AG20443 (cell line): Measurements from ENCODE around the gene EHD4.
A peak's percentile ranks its signal among the peaks of the same experiment; 100 is the strongest.

ENCODE experiments used
- DNase-seq: peaks from one replicate; pipeline ENCODE4 v3.0.0; 2012; ENCODE audit warnings: low spot score, mixed read lengths

Gene EHD4

DNA sequence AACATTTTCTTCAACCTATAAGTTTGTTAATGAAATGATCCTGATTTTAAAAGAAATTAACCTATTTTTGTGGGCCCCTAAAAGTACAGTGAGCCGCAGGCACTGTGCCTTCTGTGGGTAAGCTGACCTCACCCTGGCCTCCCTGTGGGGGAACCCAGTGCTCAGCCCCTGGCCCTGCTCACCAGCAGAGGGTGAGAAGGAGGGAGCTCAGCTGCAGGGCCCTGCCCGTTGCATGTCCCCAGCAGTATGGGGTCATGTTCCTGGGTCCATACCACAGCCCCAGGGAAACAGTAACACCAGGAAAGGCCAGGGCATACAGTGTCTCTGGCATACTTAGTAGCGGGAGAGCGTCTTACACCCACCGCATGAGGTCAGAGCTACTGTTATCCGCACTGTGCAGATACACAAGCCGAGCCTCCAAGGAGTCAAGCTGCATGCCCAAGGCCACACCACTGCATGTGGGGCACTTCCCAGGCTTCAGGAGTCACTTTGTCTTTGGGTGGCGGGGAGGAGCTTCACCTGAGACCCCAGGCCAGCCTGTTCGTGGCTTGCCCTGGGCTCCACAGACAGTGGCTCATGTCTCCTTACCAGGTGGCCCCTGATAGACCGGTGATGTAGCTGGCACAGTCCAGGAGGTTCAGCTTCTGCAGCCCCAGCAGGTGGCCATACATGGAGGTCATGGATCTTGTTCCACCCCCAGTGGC is 22.6 kb upstream of the EHD4 start:
- DNase-seq: no peak

- no peak for DNase-seq
Measured at GRCh38 chr15:41994171-41994650, 21.9 kb upstream of the EHD4 start.

DNA sequence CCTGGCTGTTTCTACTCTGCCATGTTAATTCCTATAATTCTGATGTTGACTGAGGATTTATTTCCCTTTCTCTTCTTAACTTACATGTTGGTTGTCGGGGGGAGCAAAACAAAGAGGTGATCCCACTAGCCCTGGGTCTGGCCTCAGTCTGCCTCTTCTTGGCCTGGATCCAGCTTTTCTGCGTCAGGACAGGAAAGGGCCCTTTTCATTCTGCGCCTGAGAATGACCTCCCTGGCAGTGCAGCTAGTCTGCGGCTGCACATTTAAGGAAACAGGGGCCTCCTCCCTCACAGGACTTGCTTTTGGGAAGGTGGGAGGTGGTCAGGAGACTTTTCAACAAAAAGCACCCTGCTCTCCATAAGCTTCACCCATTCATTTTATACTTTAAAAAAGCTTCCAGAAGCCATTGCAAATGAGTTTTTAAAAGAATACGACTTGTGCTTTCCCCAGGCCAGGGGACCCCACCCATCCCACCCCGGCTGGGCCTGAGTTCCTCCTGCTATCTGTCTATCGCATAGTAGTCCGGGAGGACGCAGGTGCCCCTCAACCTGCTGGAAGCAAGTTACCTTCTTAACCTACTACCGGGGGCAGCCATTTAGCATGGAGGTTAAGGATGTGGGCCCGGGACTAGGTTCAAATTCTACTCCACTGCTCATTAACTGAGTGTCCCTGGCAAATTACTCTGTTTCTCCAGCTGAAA is 21.3 kb upstream of the EHD4 start:
- no peak for DNase-seq

GRCh38 chr15:41992803-41993190 is 20.4 kb upstream of the EHD4 start:
- DNase-seq: no peak

DNA sequence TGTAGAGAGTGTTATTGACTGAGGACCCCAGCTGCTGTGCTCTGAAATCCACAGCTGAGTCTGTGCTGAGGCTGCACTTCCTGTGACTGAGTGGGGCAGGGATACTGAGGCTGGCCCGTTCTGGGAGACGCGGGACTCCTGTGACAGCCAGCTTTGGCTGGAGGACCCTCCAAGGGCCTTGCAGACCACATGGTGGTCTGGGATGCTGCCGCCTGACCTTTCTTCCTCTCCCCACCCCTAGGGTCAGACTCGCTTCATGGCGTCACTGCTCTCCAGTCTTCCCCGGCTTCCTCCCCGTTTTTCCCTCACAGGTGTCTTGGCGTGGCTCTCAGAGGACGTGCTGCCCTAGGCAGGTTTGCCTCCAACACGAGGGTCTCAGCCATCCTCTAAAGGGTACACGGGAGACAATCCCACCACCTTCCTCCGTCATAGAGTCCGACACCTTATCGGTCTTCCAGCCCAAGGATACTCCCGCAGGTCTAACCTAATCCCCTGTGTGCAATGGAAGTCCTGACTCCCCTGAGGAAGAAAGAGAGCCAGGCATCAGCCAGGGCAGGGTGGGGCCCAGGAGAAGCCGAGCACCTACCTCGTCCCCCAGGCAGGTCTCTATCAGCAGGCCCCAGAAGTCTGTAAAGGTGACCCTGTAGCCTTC is 19.9 kb upstream of the EHD4 start:
- DNase-seq: no peak

DNA sequence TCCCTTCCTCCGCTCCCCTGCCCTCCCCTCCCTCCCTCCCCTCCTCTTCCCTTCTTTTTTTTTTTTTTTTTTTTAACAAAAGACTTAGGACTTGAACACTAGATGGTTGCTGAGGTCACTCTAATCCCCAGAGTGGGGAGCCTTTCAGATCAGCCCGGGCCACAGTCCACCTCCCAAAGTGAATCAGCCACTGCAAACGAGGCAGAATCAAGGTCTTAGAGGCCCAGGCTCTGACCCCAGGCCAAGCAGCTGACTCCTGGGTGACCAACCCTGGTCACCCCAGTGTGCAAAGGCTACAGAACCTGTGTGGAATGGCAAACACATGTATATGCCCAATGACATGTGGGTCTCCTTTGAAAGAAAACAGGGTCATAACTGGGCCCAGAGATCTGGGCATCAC is 18.3 kb upstream of the EHD4 start:
- DNase-seq: no peak

- no peak for DNase-seq
Measured at GRCh38 chr15:41990243-41990605, 17.9 kb upstream of the EHD4 start.

- peak; percentile 93 for DNase-seq
Measured at GRCh38 chr15:41989573-41990242, 17.4 kb upstream of the EHD4 start.

GRCh38 chr15:41988896-41989572 is 16.7 kb upstream of the EHD4 start:
- DNase-seq: no peak

DNA sequence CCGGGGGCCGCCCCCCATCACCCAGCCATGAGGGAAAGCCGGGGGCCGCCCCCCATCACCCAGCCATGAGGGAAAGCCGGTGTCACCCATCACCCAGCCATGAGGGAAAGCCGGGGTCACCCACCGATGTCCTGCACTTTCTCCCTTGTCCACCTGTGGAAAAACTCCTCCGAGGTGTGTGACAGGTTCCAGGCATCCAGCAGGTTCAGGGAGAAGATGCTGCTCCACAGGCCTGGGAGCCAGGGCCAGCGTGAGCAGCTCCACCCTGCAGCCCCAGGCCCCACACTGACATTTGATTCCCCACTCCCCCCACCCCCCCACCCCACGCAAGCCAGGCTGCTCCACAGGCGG is 15.5 kb upstream of the EHD4 start:
- no peak for DNase-seq

GRCh38 chr15:41987246-41987924 is 15.0 kb upstream of the EHD4 start:
- DNase-seq: no peak

DNA sequence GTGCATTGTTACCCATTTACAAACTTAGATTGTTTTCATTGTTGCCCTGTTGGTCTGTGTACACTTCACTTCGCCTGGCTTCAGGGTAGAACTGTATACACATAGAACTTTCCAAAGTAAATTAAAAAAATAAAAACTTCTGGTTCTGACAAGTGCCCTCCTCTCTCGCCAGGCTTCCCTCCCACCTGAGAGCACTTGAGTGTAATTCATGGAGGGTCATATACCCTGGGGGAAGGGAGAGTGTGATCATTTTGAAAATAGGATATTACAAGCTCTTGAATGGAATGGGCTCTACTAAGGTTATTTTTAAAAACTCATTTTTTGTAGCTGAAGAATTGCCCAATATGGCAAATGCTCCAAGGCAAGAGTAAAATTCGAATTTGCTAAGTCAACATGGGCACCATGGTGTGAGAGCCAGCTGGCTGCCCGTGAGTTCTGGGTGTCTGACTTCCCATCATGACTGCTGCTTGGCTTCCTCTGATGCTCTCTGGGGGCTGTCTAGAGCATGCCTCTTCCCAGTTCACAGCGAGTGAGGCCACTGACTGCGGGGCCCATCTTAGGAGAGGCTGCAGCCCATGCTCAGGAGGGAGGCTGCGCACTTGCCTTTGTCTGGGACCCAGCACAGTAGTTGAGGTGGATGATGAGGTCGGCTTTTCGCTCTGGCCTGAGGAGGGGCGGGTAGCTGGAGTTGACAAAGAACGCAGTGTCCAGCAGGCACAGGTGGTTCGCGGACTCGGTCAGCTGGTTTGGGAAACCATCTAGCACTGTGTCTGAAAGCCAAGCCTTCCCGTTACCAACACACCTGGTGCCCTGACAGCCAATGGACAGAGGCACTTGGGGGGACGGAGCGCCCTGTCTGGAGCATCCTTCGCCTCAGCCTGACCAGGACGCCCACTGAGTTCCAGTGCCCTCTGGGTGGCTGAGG is 13.1 kb upstream of the EHD4 start:
- no peak for DNase-seq

- DNase-seq: no peak
Measured at GRCh38 chr15:41984622-41985021, 12.3 kb upstream of the EHD4 start.

DNA sequence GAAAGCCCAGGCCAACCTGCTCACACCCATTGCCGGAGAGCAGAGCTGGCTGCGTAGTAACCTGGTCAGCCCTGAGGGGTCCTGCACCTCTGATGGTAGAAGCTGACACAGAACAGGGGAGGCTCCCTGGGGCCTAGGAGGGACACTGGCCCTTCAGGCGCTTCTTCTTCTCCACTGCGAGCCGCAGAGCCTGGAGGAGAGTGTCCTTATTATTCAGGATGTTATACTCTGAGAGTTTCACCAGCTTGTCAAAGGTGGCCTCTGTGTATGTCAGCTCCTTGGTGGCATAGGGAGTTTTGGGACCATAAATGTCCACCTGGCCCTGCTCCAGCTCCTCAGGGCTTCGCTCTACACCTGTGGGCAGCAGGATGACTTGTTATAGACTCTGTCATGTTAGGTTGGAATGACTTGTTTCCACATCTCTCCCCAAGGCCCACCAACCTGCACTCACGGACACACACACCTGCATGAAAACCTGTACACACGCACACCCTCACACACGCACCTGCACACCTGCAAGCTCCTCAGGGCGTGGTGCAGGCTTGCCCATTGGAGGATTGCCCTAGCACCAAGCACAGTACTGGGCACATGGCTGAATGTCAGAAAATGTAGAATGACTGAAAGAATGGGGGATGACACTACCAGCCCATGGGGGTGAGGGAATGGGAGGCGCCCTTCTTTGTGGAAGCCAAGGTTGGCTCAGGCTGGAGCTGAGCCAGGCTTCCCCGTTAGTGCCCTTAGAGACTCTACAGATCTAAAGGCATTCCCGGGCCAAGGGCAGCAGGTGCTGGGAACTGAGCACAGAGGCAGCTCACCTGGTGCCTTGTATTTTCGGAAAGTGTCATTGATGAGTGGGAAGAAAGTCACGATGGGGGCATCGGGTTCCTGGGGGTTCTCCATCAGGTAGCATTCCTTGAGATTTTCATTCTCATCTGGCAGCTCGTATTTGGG is 11.5 kb upstream of the EHD4 start:
- DNase-seq: no peak

- DNase-seq: no peak
Measured at GRCh38 chr15:41983221-41983620, 10.9 kb upstream of the EHD4 start.

GRCh38 chr15:41982133-41982930 is 10.0 kb upstream of the EHD4 start:
- no peak for DNase-seq

GRCh38 chr15:41981371-41982132 is 9.2 kb upstream of the EHD4 start:
- DNase-seq: peak; percentile 46
